Measurements from ENCODE around the gene MCEMP1.

MCEMP1 gene

GRCh38 chr19:7670790-7671189 lies 6.1 kb upstream of the MCEMP1 start:
- H3K4me3 ChIP-seq (ENCODE audit: low read depth, low read length), result peak overlapping the region; percentile 51

GRCh38 chr19:7672522-7672921 lies 4.4 kb upstream of the MCEMP1 start:
- H3K4me3 ChIP-seq (ENCODE audit: low read depth, low read length), result no peak overlapping the region

GRCh38 chr19:7674010-7675005 lies 2.6 kb upstream of the MCEMP1 start:
- no peak overlapping the region for H3K4me3 ChIP-seq (ENCODE audit: low read depth, low read length)

GRCh38 chr19:7676376-7676775 lies 514 bp upstream of the MCEMP1 start:
- H3K4me3 ChIP-seq (ENCODE audit: low read depth, low read length), result no peak overlapping the region

GRCh38 chr19:7677669-7678311 lies 900 bp downstream of the MCEMP1 start:
- no peak overlapping the region for H3K4me3 ChIP-seq (ENCODE audit: low read depth, low read length)

GRCh38 chr19:7678971-7679751 lies 2.3 kb downstream of the MCEMP1 start:
- no peak overlapping the region for H3K4me3 ChIP-seq (ENCODE audit: low read depth, low read length)

GRCh38 chr19:7679771-7680605 lies 3.1 kb downstream of the MCEMP1 start:
- H3K4me3 ChIP-seq (ENCODE audit: low read depth, low read length), result peak overlapping the region; percentile 77

- H3K4me3 ChIP-seq (ENCODE audit: low read depth, low read length), result peak within 1 kb of the TSS; percentile 77
Observed at GRCh38 chr19:7680606-7681339, 3.9 kb downstream of the MCEMP1 start, which contains the start of gene TRAPPC5. Gene TRAPPC5 (plus strand): TSS chr19:7680833. CDS start chr19:7682254, 1,421 bp downstream.

- H3K4me3 ChIP-seq (ENCODE audit: low read depth, low read length), result peak overlapping the region; percentile 77
Observed at GRCh38 chr19:7681340-7682174, 4.7 kb downstream of the MCEMP1 start.

GRCh38 chr19:7682175-7682855 lies 5.4 kb downstream of the MCEMP1 start:
- no peak overlapping the region for H3K4me3 ChIP-seq (ENCODE audit: low read depth, low read length)

GRCh38 chr19:7685546-7686445 lies 8.9 kb downstream of the MCEMP1 start:
- H3K4me3 ChIP-seq (ENCODE audit: low read depth, low read length), result no peak overlapping the region

- H3K4me3 ChIP-seq (ENCODE audit: low read depth, low read length), result no peak overlapping the region
Observed at GRCh38 chr19:7687177-7687576, 10.3 kb downstream of the MCEMP1 start.

- H3K4me3 ChIP-seq (ENCODE audit: low read depth, low read length), result no peak overlapping the region
Observed at GRCh38 chr19:7689165-7689564, 12.3 kb downstream of the MCEMP1 start.

- no peak overlapping the region for H3K4me3 ChIP-seq (ENCODE audit: low read depth, low read length)
Observed at GRCh38 chr19:7690779-7691258, 13.9 kb downstream of the MCEMP1 start.

GRCh38 chr19:7691497-7691896 lies 14.6 kb downstream of the MCEMP1 start:
- H3K4me3 ChIP-seq (ENCODE audit: low read depth, low read length), result no peak overlapping the region

- no peak overlapping the region for H3K4me3 ChIP-seq (ENCODE audit: low read depth, low read length)
Observed at GRCh38 chr19:7692417-7693088, 15.7 kb downstream of the MCEMP1 start.

All from iPS-11a (cell line).